Lower leg skin (tissue), 4 donors: Measurements from ENCODE around the gene HDGFL2. TPM values are rescaled to one million over a fixed set of nuclear protein-coding genes. Genes with fewer than 3 reads are reported as not detected.

Experiments
- DNase-seq, 2 donors: peaks; one replicate each; pipeline ENCODE4 v3.0.0-alpha.2; 2019; ENCODE audit warnings: low spot score in 2 of 2
- H3K4me3 ChIP-seq: fragments of 200-600 bp; sonication (generic); 2 replicates; pipeline ENCODE4 v1.5.1; 2017; ENCODE audit warnings: mild to moderate bottlenecking, low read depth; ENCODE audit not compliant: poor library complexity, severe bottlenecking
- POLR2A ChIP-seq, 2 donors: fragments of 450-650 bp; IDR thresholded peaks; one replicate each; pipeline ENCODE4 v1.6.1; 2016 to 2017; ENCODE audit warnings: antibody characterized with exemption in 2 of 2, mild to moderate bottlenecking in 1 of 2, moderate library complexity in 1 of 2
- WGBS, 2 donors: methylation state at CpG; one replicate each; pipeline ENCODE4 v1.1.5; 2018; 5-methylcytosine and 5-hydroxymethylcytosine counted together
- intact Hi-C: fragments of 100-400 bp; cut with DNase I; formaldehyde crosslinking; loops from one replicate; pipeline ENCODE4 v1.15.0; 2023; ENCODE audit warnings: low total_unique reads
- total RNA-seq, 4 donors: library from RNA; depleted of rRNA; stranded (reverse); fragments of >200 nt; gene quantifications; one replicate each; pipeline ENCODE4 v1.1.0, GENCODE V29; 2016
- TF ChIP-seq, protein P1 (sequence below), 3 donors: fragments of 450-650 bp; IDR thresholded peaks; one replicate each; pipeline ENCODE4 v1.5.1; 2016; ENCODE audit warnings: antibody characterized with exemption in 3 of 3, mild to moderate bottlenecking in 3 of 3, moderate library complexity in 2 of 3

HDGFL2 gene
- total RNA-seq, 4 donors from 2014 or later, result 20.9 to 36.4 (median 30.1) TPM

- TF ChIP-seq, protein P1, sequence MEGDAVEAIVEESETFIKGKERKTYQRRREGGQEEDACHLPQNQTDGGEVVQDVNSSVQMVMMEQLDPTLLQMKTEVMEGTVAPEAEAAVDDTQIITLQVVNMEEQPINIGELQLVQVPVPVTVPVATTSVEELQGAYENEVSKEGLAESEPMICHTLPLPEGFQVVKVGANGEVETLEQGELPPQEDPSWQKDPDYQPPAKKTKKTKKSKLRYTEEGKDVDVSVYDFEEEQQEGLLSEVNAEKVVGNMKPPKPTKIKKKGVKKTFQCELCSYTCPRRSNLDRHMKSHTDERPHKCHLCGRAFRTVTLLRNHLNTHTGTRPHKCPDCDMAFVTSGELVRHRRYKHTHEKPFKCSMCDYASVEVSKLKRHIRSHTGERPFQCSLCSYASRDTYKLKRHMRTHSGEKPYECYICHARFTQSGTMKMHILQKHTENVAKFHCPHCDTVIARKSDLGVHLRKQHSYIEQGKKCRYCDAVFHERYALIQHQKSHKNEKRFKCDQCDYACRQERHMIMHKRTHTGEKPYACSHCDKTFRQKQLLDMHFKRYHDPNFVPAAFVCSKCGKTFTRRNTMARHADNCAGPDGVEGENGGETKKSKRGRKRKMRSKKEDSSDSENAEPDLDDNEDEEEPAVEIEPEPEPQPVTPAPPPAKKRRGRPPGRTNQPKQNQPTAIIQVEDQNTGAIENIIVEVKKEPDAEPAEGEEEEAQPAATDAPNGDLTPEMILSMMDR (IDR thresholded peaks at IDR 0.05), result no peak
- TF ChIP-seq POLR2A (IDR thresholded peaks at IDR 0.05), result no peak
- WGBS, 2 donors, result 77 to 80% methylated on average over 60 to 73 of the region's 77 CpGs
- H3K4me3 ChIP-seq, result no peak overlapping the region
- intact Hi-C loops, result no loop called here
- DNase-seq, result no peak
Observed at GRCh38 chr19:4542896-4543841, 71.1 kb downstream of the HDGFL2 start.

DNA sequence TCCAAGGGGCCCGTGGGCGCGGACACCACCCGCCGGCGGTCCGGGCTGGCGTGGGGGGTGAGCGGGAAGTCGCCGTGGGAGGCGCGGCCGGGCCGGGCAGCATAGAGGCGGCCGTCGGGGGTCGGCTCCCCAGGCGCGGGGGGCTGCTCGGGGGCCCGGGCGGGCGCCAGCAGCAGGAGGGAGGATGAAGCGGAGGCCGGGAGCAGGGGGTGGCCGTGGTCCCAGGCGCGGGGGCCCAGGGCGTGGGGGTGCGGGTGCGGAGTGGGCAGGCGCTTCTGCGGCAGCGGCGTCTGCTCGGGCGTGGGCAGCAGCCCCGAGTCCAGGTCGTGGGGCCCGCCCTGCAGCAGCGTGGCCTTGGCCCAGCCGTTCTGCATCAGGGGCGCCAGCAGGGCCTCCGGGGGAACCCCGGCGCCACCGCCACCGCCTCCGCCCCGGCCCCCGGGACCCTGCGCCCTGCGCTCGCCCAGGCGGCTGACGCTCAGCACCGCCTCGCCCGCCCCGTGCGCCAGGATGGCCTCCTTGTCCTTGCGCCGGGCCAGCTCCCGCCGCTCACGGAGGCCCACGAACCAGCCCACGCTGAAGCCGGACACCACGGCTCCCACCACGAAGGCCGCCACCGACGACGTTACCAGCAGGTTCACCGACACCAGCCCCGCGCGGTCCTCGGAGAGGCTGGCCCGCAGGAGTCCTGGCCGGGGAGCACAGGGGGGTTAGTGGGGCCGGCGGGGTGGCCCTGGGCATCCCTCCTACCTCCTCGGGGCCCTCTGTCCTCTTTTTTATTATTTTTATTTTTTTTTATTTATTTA, 71.9 kb downstream of the HDGFL2 start:
- no peak for DNase-seq
- H3K4me3 ChIP-seq, result no peak overlapping the region
- intact Hi-C loops, result no loop called here
- 92 to 95% methylated on average over 66 to 84 of the region's 87 CpGs for WGBS, 2 donors
- TF ChIP-seq, protein P1 (IDR thresholded peaks at IDR 0.05), result no peak
- TF ChIP-seq POLR2A (IDR thresholded peaks at IDR 0.05), result no peak

DNA sequence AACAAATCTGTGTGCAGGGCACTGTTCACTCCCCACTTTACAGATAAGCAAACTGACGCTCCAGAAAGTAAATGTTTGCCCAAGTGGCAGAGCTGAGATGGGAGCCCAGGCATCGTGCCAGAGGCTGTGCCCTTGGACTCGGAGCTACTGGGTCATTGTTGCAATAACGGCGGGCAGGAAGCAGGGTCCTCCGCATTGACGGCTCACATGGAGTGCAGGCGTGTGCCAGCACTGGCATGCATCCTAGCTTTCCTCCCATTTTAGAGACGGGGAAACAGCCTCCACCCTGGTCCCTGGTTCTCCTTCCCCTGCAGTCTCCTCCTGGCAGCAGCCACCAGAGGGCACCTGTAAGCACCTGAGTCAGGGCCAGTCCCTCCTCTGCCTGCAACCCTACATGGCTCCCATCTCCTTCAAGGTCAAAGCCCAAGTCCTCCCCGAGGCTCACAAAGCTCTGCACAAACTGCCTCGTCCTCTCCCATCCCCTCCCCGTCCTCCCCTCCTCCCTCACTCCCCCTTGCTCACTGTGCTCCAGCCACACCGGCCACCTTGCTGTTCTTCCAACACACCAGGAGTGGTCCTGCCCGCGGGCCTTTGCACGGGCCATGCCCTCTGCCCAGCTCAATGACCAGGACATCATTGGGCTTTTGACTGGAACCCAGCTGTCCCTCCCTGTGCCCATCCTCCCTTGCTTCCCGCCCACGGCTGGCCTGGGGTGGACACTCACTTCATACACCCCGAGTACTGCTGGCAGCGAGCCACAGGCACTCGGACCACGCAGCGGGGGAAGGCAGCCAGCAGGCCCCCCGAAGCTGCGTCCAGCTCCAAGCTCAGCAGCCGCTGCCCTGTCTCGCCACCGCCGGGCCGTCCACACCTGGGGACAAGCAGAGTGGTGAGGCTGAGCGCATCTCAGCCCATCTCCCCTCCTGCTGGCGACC, 75.5 kb downstream of the HDGFL2 start:
- no peak for DNase-seq
- intact Hi-C loops, result no loop called here
- 67 to 68% methylated on average over 28 to 29 of the region's 32 CpGs for WGBS, 2 donors
- H3K4me3 ChIP-seq, result no peak overlapping the region
- TF ChIP-seq, protein P1 (IDR thresholded peaks at IDR 0.05), result no peak
- TF ChIP-seq POLR2A (IDR thresholded peaks at IDR 0.05), result no peak

DNA sequence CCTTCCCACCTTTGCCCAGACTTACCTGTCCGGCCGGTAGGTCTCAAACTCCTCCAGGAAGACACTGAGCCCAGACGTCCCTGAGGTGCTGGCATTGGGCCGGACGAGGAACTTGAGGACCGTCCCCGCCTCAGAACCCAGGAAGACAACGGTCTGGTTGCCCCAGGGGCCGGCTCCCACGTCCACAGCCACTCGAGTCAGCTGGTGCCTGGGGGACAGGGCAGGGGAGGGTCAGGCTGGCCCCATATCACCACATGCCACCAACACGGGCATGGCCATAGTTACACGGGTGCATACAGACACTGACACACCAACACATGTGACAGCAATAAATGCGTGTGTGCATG, 76.1 kb downstream of the HDGFL2 start:
- no peak overlapping the region for H3K4me3 ChIP-seq
- WGBS, 2 donors, result 73 to 79% methylated on average over 8 to 12 of the region's 14 CpGs
- TF ChIP-seq, protein P1 (IDR thresholded peaks at IDR 0.05), result no peak
- no peak for TF ChIP-seq POLR2A (IDR thresholded peaks at IDR 0.05)
- DNase-seq, result no peak
- intact Hi-C loops, result no loop called here

DNA sequence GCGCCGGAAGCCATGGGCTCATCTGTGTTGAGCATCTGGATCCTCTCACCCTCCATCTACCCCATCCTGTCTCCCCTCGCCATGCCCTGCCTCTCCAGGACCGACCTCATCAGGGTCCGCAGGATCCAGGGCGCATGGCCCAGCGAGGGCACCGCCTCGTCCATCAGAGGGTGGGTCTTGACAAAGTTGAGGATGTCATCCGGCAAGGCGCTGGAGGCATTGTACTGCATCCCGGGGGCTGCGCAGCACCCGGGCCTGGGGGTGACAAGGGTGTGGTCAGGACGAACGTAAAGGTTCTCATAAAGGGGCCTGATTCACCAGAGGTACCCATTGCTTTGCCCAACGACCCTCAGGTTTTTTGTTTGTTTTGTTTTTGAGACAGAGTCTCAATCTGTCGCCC, 77.9 kb downstream of the HDGFL2 start:
- DNase-seq, result no peak
- WGBS, 2 donors, result 90 to 93% methylated on average over 18 of the region's 18 CpGs
- TF ChIP-seq, protein P1 (IDR thresholded peaks at IDR 0.05), result no peak
- TF ChIP-seq POLR2A (IDR thresholded peaks at IDR 0.05), result no peak
- intact Hi-C loops, result no loop called here
- no peak overlapping the region for H3K4me3 ChIP-seq
